NT2/D1 (cell line): ENCODE data around the gene SLX1B.
"Not testable (repeated sequence)": the region's sequence is repeated elsewhere in the genome, so short reads cannot be mapped to it uniquely, and the experiment has no call there.

Experiments used
- SUZ12 ChIP-seq: IDR thresholded peaks from 2 replicates; pipeline ENCODE4 v1.6.1; 2011; ENCODE audit not compliant: insufficient read length, insufficient read depth; ENCODE audit errors: extremely low read depth
- ZNF274 ChIP-seq: IDR thresholded peaks from 2 replicates; pipeline ENCODE4 v1.6.1; 2011; ENCODE audit warnings: mild to moderate bottlenecking, low read depth, low read length

GRCh38 chr16:29482276-29482675, 27.9 kb downstream of the SLX1B start:
- not testable (repeated sequence) for TF ChIP-seq SUZ12, ZNF274
